ENCODE measurements around the gene PADI6.
"Not testable (repeated sequence)": the region's sequence is repeated elsewhere in the genome, so short reads cannot be mapped to it uniquely, and the experiment has no call there.

The PADI6 gene

DNA sequence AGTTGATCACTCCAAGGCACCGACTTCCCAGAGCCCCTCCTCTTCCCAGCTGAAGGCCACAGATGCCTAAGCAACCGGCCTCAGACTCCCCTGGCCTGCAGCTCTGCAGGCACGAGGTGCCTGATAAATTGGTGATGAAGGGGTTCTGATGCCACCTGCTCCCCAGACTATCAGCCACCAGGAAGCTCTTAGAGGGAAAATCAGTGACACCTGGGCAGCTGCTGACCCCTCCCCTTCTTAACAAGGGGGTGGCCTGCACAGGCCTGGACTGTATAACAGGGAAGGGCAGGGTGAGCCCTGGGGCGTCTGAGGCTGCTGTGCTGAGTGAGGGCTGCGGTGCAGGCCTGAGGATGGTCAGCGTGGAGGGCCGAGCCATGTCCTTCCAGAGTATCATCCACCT, at the start of gene PADI6:
PADI6 (plus strand) TSS at position 301 of the 400 bp plus-strand sequence; CDS start at position 351, 50 bp downstream.
- no peak for DNase-seq

DNA sequence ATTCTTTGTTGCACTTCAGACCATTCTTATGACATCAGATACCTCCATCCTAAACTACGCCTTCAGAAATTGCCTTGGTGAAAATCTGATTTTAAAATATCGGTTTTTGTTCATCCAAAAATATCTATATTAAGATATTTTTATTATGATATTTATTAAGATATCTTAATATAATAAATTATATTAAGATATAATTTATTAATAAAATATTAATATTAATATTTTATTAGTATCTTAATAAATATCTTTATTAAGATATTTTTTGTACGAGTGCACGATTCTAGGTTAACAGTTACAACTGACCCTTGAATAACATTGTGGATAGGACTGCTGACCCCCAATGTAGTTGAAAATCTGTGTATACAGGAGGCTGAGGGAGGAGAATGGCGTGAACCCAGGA, 43.1 kb upstream of the PADI6 start:
- no peak for DNase-seq

DNA sequence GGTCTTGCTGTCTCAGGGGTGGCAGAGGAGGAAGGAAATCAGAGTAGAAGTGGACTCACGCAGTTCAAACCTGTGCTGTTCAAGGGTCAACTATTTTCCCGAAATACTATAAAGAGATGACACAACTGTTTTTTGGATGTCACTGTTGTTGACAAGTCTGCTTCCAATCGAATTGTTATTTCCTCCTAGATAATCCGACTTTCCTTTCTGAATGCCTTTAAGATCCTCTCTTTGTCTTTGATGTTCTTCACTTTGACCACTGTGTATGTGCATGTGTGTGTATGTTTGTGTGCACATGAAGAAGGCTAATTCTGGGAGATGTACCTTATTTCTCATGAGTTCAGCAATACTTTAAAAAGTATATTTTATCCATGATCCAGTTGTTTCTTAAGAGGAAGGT, 42.4 kb upstream of the PADI6 start:
- DNase-seq: no peak

DNA sequence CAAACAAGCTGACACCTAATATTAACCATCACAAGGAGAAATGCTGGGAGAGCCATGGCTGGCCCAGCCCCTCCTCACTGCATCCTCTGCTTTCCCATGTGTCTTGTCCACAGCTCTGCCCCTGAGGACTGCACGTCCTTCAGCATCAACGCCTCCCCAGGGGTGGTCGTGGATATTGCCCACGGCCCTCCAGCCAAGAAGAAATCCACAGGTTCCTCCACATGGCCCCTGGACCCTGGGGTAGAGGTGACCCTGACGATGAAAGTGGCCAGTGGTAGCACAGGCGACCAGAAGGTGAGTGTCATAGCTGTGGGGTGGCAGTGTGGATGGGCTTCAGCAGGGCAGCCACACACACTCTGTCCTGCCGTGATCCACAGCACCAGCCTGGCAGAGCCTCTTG, 41.1 kb upstream of the PADI6 start:
- no peak for DNase-seq

DNA sequence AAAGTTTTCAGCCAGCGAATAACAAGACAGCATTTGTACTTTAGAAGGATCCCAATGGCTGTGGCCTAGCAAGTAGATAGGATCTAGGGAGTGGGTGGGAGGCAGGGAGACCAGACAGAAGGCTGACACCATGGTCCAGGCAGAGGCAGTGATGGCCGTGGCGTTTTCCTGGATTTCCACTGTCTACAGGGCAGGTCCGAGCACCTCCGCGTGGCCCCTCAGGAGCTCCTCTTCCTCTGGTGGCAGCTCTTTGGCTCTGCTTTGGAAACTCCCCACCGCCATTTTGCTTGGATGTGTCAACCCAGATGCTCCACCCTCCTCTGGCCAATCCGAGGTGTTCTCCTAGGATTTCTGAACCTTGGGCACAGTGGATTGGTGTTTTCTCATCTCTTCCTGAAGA, 38.9 kb upstream of the PADI6 start:
- no peak for DNase-seq

DNA sequence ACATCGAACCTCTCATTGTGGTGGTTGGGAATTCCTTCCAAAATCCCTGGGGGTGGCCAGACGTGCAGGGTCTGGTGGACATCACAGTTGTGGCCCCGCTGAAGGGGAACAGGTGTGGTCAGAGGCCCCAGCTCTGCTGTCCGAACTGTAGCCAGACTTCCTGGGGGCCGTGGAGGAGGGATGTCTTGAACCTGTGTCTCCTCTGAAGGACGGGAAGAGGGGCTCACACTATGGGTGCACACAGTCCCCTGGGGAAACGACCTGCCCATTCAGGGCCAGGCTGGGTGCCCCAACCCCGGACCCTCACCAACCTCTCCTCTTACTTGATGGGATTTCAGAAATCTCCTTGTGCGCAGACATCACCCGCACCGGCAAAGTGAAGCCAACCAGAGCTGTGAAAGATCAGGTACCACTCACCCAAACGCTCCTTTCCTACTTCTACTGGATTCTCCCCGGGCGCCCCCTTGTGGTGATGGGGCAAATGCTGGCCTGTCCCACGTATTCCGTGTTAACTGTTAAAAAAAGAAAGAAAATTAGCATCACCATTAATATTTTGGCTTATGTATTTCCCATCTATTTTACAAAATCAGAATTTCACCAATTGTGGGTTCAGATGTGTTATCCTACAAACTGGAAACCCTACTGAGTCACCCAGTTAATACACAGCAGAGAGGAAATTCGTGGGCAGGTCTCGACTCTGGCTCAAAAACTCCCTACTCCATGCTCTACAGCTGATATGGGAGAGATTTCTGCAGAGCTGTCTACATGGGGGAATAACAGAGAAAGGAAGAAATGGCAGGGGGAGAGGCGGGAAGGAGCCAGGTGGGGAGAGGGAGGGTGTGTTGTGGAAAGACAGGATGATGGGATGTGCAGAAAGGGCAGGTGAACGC, 35.9 kb upstream of the PADI6 start:
- DNase-seq: peak; percentile 13

DNA sequence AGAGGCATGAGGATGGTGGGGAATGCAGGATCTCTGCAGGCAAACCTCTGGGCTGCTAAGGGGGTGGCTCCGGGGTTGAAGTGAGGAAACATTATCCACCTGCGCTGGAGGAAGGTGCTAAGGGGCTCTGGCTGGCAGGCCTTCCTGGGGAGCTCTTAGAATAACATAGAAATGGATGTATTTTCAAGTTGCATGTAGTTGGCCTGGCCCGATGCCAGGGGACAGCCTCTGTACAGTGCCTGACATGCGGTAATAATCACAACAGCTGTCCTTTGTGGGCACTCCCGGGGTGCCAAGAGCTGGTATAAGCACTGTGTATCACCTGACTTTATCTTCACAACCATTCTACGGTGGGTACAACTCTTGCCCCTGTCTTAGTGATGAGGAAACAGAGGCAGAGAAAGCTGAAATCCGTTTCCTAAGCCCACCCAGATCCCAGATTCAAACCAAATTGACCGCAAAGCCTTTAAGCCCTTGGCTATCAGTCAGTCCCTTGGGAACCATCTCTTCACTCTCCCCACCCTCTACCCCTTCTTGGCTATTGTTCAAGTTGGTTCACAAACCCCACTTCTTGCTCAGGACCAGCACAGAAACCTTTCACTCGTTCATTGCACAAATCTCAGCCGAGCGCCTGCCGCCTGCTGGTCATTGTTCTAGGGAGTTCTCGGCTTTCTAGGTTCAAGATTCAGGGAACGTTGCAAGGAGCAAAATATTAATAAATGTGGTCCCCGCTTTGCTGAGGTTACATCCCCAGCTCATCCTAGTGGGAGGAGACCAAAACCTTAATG, 33.1 kb upstream of the PADI6 start:
- no peak for DNase-seq

DNA sequence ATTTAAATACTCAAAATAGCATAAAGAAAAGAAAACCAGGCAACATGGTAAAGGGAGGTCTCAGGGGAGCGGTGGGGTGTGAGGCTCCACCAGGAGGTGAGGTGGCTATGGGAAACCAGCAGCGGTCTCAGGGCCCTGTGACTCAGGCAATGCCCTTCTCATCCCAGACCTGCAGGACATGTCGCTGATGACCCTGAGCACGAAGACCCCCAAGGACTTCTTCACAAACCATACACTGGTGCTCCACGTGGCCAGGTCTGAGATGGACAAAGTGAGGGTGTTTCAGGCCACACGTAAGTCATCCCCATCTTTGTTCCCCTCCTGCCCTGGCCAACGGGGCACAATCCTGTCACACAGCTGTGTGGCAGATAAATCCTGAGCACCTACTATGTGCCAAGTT, 32.5 kb upstream of the PADI6 start:
- no peak for DNase-seq

DNA sequence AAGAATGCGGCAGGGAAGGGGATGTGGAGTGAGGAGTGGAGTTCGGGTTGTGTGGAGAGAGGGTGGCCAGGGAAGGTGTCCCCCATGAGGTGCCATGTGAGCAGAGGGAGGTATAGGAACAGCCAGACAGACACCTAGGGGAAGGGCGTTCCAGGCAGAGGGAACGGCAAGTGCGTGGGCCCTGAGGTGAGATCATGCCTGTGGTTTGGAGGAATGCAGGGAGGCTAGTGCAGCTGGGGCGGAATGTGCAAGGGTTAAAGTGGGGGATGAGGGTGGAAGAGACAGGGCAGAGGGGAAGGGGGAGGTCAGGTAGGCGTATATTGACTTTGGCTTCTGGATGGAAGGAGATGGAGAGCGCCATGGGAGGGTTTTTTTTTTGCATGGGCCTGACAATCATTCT, 31.6 kb upstream of the PADI6 start:
- no peak for DNase-seq

DNA sequence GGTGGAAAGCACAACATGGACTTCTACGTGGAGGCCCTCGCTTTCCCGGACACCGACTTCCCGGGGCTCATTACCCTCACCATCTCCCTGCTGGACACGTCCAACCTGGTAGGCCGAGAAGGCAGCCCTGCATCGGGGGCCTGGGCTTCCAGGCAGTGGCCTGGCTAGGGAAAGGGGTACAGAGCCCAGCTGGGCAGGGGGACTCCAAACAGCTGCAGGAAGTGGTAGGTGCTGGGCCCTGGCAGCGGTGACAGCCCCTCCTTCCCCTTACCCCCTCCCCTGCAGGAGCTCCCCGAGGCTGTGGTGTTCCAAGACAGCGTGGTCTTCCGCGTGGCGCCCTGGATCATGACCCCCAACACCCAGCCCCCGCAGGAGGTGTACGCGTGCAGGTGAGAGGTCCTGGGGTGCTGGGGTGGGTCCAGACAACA, 30.0 kb upstream of the PADI6 start:
- no peak for DNase-seq

DNA sequence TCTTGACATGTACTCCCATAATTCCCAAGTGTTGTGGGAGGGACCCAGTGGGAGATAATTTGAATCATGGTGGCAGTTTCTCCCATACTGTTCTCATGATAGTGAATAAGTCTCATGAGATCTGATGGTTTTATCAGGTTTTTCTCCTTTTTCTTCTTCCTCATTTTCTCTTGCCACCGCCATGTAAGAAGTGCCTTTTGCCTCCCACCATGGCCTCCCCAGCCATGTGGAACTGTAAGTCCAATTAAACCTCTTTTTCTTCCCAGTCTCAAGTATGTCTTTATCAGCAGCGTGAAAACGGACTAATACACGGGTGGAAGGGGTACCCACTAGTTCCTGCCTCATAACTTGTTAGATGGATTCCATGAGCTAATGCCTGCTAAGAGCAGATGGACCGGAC, 26.5 kb upstream of the PADI6 start:
- not testable (repeated sequence) for DNase-seq

DNA sequence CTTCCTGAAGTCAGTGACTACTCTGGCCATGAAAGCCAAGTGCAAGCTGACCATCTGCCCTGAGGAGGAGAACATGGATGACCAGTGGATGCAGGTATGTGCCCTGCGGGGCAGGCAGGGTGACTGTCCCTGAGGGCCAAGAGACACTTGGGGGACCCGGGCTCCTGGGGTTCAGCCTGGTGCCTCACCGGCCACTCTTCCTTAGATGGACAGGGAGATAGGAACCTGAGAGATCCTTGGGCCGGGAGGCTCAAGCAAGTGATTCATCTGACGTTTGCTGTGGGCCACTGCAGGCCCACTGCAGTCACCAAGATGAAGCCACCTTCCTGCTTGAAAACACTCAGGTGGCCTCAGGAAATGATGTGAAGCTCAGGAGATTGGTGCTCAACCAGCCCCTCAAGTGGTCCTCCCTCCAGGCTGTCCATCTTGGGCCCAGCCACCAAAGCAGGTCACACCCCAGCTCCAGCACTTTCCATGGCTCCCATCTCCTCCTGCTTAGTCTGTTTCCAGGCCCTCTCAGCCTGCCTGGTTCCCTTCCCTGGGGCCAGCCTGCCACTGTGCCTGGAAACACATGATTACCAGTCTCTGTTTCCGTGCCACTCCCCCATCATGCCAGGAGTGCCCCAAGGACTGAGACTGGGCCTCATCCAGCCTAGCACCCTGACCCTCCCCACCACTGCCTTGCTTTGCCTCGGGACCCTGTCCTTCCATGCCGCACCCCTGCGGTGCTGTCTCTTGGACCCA, 25.8 kb upstream of the PADI6 start:
- no peak for DNase-seq

DNA sequence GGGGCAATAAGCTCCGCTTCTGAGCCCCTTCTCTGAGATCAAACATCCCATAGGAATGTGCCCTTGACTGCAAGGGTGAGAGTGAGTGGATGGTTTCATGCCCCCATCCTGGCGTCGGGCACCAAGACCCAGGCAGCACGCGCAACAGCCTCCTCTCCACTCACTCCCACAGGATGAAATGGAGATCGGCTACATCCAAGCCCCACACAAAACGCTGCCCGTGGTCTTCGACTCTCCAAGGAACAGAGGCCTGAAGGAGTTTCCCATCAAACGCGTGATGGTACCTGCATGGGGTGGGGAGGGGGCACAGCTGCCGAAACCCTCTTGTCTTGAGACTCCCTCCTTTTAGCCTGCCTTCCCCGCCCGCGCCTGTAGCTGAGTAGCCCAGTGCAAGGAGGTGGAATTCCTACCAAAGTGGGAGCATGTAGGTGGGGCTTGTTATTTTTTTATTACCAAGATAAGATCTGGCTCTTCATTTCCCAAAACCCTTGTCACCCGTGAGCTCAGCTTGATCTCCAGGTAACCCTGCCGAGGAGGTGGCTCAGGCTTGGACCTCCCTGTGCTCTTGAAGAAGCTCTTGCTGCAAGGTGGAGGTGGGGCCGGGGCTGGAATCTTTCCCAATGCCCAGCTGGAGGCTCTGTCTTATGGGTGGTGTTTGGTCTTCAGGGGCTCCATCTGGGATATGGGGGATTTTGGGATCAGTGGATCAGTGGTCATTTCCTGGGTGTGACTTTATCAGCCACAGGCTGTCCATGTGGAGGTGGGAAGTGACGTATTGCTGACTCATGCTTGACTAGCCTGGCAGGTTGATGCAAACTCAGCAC, 24.0 kb upstream of the PADI6 start:
- DNase-seq: peak; percentile 44

DNA sequence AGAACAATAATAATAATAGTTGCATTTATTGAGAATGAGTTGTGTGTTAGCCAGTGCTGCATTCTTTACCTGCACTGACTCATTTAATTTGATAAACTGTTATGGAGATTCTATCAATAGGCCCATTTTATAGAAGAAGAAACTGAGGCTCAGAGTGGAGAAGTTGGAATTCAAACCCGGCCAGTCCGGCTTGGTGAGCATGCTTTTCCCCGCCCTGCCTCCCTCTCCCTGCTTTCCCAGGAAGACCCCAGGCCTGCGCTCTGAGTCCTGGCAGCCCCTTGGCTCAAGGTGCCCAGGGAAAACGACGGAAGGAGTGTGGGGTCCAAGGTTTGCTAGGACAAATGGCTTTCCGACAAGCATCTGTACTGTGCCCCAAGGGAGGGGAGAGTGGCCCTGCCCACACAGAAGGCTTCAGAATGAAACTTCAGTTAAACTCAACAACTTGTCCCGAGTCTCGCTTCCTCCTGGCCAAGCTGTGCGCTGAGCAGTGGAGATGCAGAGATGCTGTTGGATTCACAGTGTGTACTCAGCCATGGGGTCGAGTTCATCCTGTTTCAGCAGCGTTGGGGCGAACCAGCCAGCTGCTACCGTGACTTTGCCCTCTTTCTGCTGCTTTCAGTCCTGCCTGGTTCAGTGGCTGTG, 23.3 kb upstream of the PADI6 start:
- DNase-seq: no peak

DNA sequence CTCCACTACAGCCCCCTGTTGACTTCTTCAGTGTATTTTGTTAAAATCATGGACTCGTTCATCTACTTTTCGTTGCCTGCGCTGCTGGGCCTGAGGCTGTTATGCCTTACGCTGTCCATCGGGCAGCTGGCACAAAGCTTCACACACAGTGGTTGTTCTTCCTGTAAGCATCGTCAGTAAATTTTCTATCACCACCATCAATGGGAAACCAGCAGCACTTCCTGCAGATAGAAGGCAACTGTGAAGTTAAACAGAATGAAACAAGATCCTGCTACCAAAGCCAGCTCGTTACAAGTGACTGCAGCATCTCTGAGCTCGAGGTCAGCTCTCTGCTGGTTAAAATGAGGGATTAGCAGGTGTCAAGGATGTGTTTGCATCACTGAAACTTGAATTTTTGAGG, 21.9 kb upstream of the PADI6 start:
- DNase-seq: no peak

DNA sequence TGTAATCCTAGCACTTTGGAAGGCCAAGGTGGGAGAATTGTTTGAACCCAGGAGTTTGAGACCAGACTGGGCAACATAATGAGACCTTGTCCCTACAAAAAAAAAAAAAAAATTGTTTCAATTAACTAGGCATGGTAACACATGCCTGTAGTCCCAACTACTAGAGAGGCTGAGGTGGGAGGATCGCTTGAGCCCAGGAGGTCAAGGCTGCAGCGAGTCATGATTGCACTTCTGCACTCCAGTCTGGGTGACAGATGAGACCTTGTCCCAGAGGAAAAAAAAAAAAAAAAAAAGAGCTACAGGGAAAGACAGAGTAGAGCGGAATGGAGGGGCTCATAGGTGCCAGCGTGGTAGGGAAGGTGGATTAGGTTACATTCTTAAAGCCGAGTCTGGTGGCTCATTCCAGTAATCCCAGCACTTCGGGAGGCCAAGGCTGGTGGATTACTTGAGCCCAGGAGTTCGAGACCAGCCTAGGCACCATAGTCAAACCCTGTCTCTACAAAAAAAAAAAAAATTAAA, 21.0 kb upstream of the PADI6 start:
- DNase-seq: no peak

DNA sequence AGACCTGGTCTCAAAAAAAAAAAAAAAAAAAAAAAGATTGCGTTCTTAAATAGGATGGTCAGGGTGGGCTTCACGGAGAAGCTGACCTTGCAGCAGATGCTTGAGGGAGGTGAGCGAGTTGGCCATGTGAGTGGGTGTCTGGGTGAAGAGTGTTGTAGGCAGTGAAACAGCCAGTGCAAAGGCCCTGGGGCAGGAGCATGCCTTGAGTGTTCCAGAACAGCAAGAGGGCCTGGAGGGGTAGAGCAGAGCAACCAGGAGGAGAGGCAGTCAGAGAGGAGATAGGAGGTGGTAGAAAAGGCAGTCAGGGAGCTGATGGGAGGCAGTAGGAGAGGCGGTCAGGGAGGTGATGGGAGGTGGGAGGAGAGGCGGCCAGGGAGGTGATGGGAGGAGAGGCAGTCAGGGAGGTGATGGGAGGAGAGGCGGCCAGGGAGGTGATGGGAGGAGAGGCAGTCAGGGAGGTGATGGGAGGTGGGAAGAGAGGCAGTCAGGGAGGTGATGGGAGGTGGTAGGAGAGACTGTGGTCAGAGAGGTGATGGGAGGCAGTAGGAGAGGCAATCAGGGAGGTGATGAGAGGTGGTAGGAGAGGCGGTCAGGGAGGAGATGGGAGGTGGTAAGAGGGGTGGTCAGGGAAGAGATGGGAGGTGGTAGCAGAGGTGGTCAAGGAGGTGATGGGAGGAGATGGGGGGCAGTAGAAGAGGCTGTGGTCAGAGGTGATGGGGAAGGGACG, 20.2 kb upstream of the PADI6 start:
- no peak for DNase-seq

DNA sequence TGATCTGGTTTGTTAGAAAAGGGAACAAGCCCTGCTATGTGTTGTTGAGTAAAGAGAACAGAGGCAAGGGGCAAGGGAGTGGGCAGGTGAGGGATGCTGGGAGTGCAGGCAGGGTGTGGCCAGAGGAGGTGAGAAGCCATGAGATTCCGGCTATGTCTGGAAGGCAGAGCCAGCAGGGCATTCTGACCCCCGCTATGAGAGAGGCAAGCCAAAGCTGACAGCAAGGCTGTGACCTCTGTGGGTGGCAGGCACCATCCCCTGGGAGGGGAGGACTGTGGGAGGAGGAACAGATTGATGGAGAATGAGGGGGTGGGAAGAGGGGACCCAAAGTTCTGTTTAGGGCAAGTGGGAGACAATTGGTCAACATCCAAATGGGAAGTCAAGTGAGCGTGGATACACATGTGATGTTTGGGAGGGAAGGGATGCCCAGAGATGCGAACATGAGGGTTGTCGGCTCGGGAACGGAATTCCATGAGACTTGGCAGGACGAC, 19.5 kb upstream of the PADI6 start:
- no peak for DNase-seq

DNA sequence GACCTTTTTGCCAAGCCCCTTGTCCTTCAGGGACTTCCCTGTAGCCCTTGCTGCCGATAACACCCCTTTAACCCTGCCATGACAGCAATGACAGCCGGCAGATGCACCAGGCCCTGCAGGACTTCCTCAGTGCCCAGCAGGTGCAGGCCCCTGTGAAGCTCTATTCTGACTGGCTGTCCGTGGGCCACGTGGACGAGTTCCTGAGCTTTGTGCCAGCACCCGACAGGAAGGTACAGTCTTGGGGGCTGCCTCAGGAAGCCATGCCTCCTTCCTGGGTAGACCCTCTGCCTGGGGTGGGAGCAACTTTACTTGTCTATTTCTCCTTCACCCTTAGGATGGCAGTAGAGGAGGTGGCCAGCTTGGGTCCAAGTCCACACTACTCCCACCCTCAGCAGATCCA, 16.1 kb upstream of the PADI6 start:
- no peak for DNase-seq

DNA sequence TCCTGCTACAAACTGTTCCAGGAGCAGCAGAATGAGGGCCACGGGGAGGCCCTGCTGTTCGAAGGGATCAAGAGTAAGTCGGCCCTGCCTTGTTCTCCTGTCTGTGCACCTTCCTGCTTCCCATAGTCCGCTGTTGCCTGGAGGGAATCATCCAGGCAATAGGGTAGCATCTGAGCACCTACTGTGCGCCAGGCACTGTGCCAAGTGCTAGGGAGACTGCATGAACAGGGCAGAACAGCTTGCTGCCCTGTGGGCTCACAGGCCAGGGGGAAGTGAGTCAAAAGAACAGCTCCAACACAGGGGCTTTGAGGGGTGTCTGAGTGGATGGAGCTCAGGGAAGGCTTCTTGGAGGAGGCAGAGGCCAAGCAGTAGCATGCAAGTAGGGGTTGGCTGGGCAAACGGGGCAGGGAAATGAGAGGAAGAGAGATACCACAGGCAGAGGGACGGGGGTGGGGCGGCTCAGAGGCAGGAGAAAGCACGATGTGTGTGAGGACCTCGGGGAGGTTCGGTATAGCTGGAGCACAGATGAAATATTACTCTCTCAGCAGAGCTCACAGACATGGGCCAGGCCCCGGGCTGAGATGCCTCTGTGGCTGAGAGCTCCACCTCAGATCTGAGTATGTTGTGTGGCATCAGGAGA, 15.5 kb upstream of the PADI6 start:
- DNase-seq: no peak

All from kidney glomerular epithelial cell (primary cell).